K562 (cell line): ENCODE measurements around the gene NCF2. TPM values are rescaled to one million over a fixed set of nuclear protein-coding genes. Genes with fewer than 3 reads are reported as not detected.

Source experiments
- ATF4 ChIP-seq: fragments of 450-650 bp; formaldehyde crosslinking; IDR thresholded peaks from 2 replicates; pipeline ENCODE4 v1.4.0; 2022; ENCODE audit warnings: mild to moderate bottlenecking, moderate library complexity
- RREB1 ChIP-seq: fragments of 250-450 bp; sonication (Bioruptor Pico); IDR thresholded peaks from 2 replicates; pipeline ENCODE4 v1.4.0; 2020
- SMARCA4 ChIP-seq: fragments of 450-650 bp; IDR thresholded peaks from 2 replicates; pipeline ENCODE4 v1.6.1; 2016
- SMARCE1 ChIP-seq: fragments of 450-650 bp; IDR thresholded peaks from 2 replicates; pipeline ENCODE4 v1.7.1; 2016; ENCODE audit warnings: mild to moderate bottlenecking
- ZNF318 ChIP-seq, 2 experiments: fragments of 450-650 bp; IDR thresholded peaks; 2 replicates each; pipeline ENCODE4 v1.6.1; 2016; ENCODE audit warnings: mild to moderate bottlenecking in 2 of 2, borderline replicate concordance in 1 of 2, low read depth in 1 of 2, moderate library complexity in 1 of 2
- ZNF639 ChIP-seq, 2 experiments: fragments of 200-800 bp in 1 of 2; sonication (Bioruptor generic) in 1 of 2; sonication (generic) in 1 of 2; formaldehyde crosslinking in 1 of 2; IDR thresholded peaks in 1 of 2; conservative IDR thresholded peaks in 1 of 2; 2 replicates each; pipeline versions ENCODE4 v1.5.0 to v1.6.1; 2016 to 2020; ENCODE audit warnings: missing compliant biosample characterization in 1 of 2, missing genetic modification characterization in 1 of 2, missing genetic modification reagents in 1 of 2
- polyA plus RNA-seq, 8 experiments: library from polyadenylated mRNA; depleted of rRNA in 4 of 8; stranded (reverse) in 5 of 8; unstranded in 3 of 8; fragments of >200 nt; fragmentation: Nextera tagmentation in 2 of 8; fragmentation: Illumina TruSeq in 1 of 8; extraction: Ambion mirVana in 2 of 8; extraction: Trizol in 1 of 8; gene quantifications; 2 replicates each; pipeline versions ENCODE4 v1.2.1 to v1.2.3, GENCODE V29; 2011 to 2014; ENCODE audit warnings: inconsistent platforms in 1 of 8, missing spikeins in 1 of 8
- total RNA-seq, 7 experiments: library from RNA; depleted of rRNA in 6 of 7; stranded (reverse); fragments of >200 nt in 6 of 7; fragmentation: Illumina TruSeq in 2 of 7; extraction: Trizol in 2 of 7; gene quantifications; 2 replicates each; pipeline versions ENCODE4 v1.2.1 to v1.2.3, GENCODE V29; 2011 to 2021; ENCODE audit warnings: low replicate concordance in 1 of 7

The NCF2 gene
- total and polyA plus RNA-seq, 9 of the 15 experiments (the other 6 are each of a cell fraction or from before 2014, with no cell fraction given), result 0.07 to 0.54 (median 0.16) TPM; not detected in 3

- TF ChIP-seq ZNF318 (IDR thresholded peaks at IDR 0.05; ENCODE audit: borderline replicate concordance in 1 of 2, low read depth in 1 of 2), result 0 out of 4 replicates have a peak, but pooled peaks of 1 of the 2 experiments have one; percentile 47
- TF ChIP-seq SMARCE1, result peak; percentile 76; the same call in 1 of the 2 replicates
- TF ChIP-seq RREB1 (CRISPR knock-in tag), result 0 out of 2 replicates have a peak, but pooled peaks have one; percentile 39
- peak; percentile 54; the same call in 1 of the 2 replicates for TF ChIP-seq SMARCA4
- no peak for TF ChIP-seq ZNF639 (CRISPR knock-in tag; conservative IDR thresholded peaks at IDR 0.05 in 1 of 2, IDR thresholded peaks at IDR 0.05 in 1 of 2)
- TF ChIP-seq ATF4 (CRISPR knock-in tag), result 0 out of 2 replicates have a peak, but pooled peaks have one; percentile 22
These were observed 14.0 kb upstream of the NCF2 start (continued) for GRCh38 chr1:183604038-183604808.
